HepG2 (cell line): Measurements from ENCODE around the gene ACE. TPM values are rescaled to one million over a fixed set of nuclear protein-coding genes. Genes with fewer than 3 reads are reported as not detected.

Experiments used
- ARNT2 ChIP-seq: sonication (generic); formaldehyde crosslinking; IDR thresholded peaks from 2 replicates; pipeline ENCODE4 v1.8.0; 2022; ENCODE audit warnings: mild to moderate bottlenecking, low read depth, missing genetic modification reagents, moderate library complexity
- CCAR2 ChIP-seq: fragments of 200-400 bp; formaldehyde crosslinking; optimal IDR thresholded peaks from 2 replicates; pipeline ENCODE3; 2018; ENCODE audit warnings: low read depth, mild to moderate bottlenecking, low read length, moderate library complexity
- HDAC1 ChIP-seq: sonication (generic); formaldehyde crosslinking; IDR thresholded peaks from 2 replicates; pipeline ENCODE4 v1.5.1; 2020; ENCODE audit warnings: mild to moderate bottlenecking, missing genetic modification reagents
- NR1H2 ChIP-seq: sonication (generic); formaldehyde crosslinking; IDR thresholded peaks from 2 replicates; pipeline ENCODE4 v1.8.1; 2022; ENCODE audit warnings: low read depth, missing genetic modification reagents, borderline replicate concordance
- SMAD3 ChIP-seq: sonication (generic); formaldehyde crosslinking; IDR thresholded peaks from 2 replicates; pipeline ENCODE4 v1.4.0; 2020; ENCODE audit warnings: missing genetic modification reagents
- TBX2 ChIP-seq: sonication (generic); formaldehyde crosslinking; IDR thresholded peaks from 2 replicates; pipeline ENCODE4 v1.5.0; 2020; ENCODE audit warnings: missing genetic modification reagents, mild to moderate bottlenecking, borderline replicate concordance
- ZBTB20 ChIP-seq: sonication (generic); formaldehyde crosslinking; IDR thresholded peaks from 2 replicates; pipeline ENCODE4 v1.8.1; 2023; ENCODE audit warnings: missing genetic modification reagents, low read depth, mild to moderate bottlenecking, borderline replicate concordance
- ZBTB40 ChIP-seq, 2 experiments: fragments of 450-650 bp in 1 of 2; sonication (generic) in 1 of 2; formaldehyde crosslinking in 1 of 2; IDR thresholded peaks; 2 replicates each; pipeline versions ENCODE4 v1.6.1 to v1.8.0; 2016 to 2022; ENCODE audit warnings: antibody characterized with exemption in 1 of 2, mild to moderate bottlenecking in 1 of 2, missing genetic modification reagents in 1 of 2
- ZBTB42 ChIP-seq: sonication (generic); formaldehyde crosslinking; IDR thresholded peaks from 2 replicates; pipeline ENCODE4 v1.5.0; 2020; ENCODE audit warnings: mild to moderate bottlenecking, missing genetic modification reagents
- ZFP91 ChIP-seq: sonication (generic); formaldehyde crosslinking; IDR thresholded peaks from 2 replicates; pipeline ENCODE4 v1.9.0; 2022; ENCODE audit warnings: missing genetic modification reagents, mild to moderate bottlenecking, borderline replicate concordance
- ZNF10 ChIP-seq: sonication (generic); formaldehyde crosslinking; IDR thresholded peaks from 2 replicates; pipeline ENCODE4 v1.4.0; 2020; ENCODE audit warnings: mild to moderate bottlenecking, low read depth, missing genetic modification reagents, borderline replicate concordance
- ZNF12 ChIP-seq: sonication (generic); formaldehyde crosslinking; IDR thresholded peaks from 2 replicates; pipeline ENCODE4 v1.5.0; 2020; ENCODE audit warnings: missing genetic modification reagents
- ZNF138 ChIP-seq: sonication (generic); formaldehyde crosslinking; IDR thresholded peaks from 2 replicates; pipeline ENCODE4 v1.5.0; 2020; ENCODE audit warnings: mild to moderate bottlenecking, low read depth, missing genetic modification reagents
- ZNF160 ChIP-seq: sonication (generic); formaldehyde crosslinking; IDR thresholded peaks from 2 replicates; pipeline ENCODE4 v1.8.0; 2022; ENCODE audit warnings: mild to moderate bottlenecking, inconsistent platforms, missing genetic modification reagents
- ZNF558 ChIP-seq: sonication (generic); formaldehyde crosslinking; IDR thresholded peaks from 2 replicates; pipeline ENCODE4 v1.9.0; 2022; ENCODE audit warnings: mild to moderate bottlenecking, missing genetic modification reagents, borderline replicate concordance
- ZNF567 ChIP-seq: sonication (generic); formaldehyde crosslinking; IDR thresholded peaks from 2 replicates; pipeline ENCODE4 v1.8.1; 2023; ENCODE audit warnings: mild to moderate bottlenecking, missing genetic modification reagents, borderline replicate concordance
- ZZZ3 ChIP-seq: sonication (generic); formaldehyde crosslinking; IDR thresholded peaks from 2 replicates; pipeline ENCODE4 v1.4.0; 2020; ENCODE audit warnings: missing genetic modification reagents, mild to moderate bottlenecking, borderline replicate concordance
- polyA plus RNA-seq, 8 experiments: library from polyadenylated mRNA; depleted of rRNA in 3 of 8; stranded (reverse) in 7 of 8; unstranded in 1 of 8; fragments of >200 nt; fragmentation: Illumina TruSeq in 4 of 8; extraction: Trizol in 4 of 8; gene quantifications; 2 replicates each; pipeline versions ENCODE4 v1.2.1 to v1.2.3, GENCODE V29; 2011 to 2016; ENCODE audit warnings: low read depth in 4 of 8, missing spikeins in 1 of 8, mixed read lengths in 1 of 8; ENCODE audit not compliant: insufficient read depth in 1 of 8
- total RNA-seq, 5 experiments: library from RNA; depleted of rRNA; stranded (reverse); fragments of >200 nt; fragmentation: Illumina TruSeq; extraction: Trizol; gene quantifications; 2 replicates each; pipeline ENCODE4 v1.2.3, GENCODE V29; 2016; ENCODE audit warnings: low read depth in 1 of 5

ACE gene
- total and polyA plus RNA-seq, 2 of the 13 experiments (the other 11 are each of a cell fraction or from before 2014, with no cell fraction given), result 0.08 to 0.13 TPM

DNA sequence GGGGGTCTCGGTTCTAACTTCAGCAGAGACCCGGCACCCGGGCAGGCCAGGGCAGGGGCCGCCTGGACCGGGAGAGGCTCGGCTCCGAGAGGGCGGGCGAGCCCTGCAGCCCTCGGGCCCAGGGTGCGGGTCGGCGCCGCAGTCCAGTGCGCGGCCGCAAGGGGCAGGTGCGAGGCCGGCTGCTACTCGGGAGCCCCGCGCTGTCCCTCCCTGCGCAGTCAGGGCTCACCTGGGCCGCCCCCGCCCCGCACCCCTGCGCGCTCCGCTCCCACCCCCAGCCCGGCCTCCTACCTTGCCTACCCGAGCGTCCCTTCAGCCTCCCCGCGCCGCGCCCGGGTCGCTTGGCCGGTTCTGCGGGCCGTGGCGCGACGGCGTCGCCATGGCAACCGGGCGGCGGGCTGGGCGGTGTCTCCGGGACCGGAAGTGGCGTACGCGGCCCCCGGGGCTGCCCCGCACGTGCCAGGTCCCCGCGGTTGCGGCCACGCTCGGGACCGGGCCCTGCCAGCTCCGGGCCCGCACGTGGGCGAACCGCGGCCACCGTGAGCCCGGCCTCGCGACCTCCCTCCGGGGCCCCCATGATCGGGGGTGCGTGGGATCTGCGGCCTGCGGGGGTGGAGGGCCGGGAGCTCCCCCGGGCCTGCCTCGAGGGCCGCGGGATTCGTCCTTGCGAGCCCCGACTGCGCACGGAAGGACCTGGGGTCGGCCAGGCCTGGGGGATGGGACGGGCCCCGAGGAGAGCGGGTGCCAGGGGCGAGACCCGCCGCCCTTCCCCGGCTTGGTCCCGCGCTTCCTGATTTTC lies 30.7 kb upstream of the ACE start, which contains the start of gene CYB561 (continued):
- TF ChIP-seq ZBTB40 (IDR thresholded peaks at IDR 0.05) (no peak), ZBTB40 (CRISPR knock-in tag; IDR thresholded peaks at IDR 0.05) (no peak), ZFP91 (peak; percentile 37; the same call in 1 of the 2 replicates), NR1H2 (peak; percentile 11; the same call in 1 of the 2 replicates), TBX2 (CRISPR knock-in tag) (peak; percentile 32; the same call in 1 of the 2 replicates), SMAD3 (no peak), CCAR2 (no peak), ZNF558 (CRISPR knock-in tag) (no peak), ZNF160 (peak; percentile 59; the same call in 1 of the 2 replicates), ZBTB42 (CRISPR knock-in tag) (0 out of 2 replicates have a peak, but pooled peaks have one; percentile 8), ZBTB20 (CRISPR knock-in tag) (0 out of 2 replicates have a peak, but pooled peaks have one; percentile 2), ZNF567 (CRISPR knock-in tag) (peak; percentile 82; the same call in 1 of the 2 replicates), HDAC1 (CRISPR knock-in tag) (0 out of 2 replicates have a peak, but pooled peaks have one; percentile 18), ZNF10 (CRISPR knock-in tag) (no peak), ARNT2 (0 out of 2 replicates have a peak, but pooled peaks have one; percentile 31), ZNF138 (peak; percentile 21; the same call in 1 of the 2 replicates), ZZZ3 (CRISPR knock-in tag) (no peak), ZNF12 (0 out of 2 replicates have a peak, but pooled peaks have one; percentile 26)
